ENCODE data around the gene ARCN1. TPM values are rescaled to one million over a fixed set of nuclear protein-coding genes. Genes with fewer than 3 reads are reported as not detected.

The ARCN1 gene
- total and polyA plus RNA-seq, 2 donors (not counting 3 experiments of a cell fraction or from before 2014, with no cell fraction given) = 172 to 180 TPM

DNA sequence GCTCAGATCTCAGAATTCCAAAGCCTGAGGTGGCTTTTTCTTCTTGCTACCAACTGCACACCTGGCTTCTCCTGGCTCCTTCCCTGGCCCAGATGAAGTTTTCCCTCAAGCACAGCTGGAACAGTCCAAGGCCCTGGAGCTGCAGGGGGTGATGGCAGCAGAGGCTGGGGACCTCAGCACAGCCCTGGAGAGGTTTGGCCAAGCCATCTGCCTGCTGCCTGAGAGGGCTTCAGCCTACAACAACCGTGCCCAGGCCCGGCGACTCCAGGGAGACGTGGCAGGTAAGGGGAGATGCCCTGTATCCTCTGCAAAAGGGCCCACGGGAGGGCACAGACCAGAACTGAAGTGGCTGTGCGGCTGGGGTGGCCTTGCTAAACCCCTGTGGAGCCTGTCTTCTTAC, 43.7 kb upstream of the ARCN1 start:
- dilution Hi-C loops (cut with MboI; ENCODE audit: extremely low pct_ligation_motif_present, low sequenced_read_pairs) = no loop called here
- Histone ChIP-seq H3K4me3 (replicated peaks in 1 of 3; ENCODE audit: insufficient read depth in 1 of 3, low read depth in 1 of 3, low read length in 3 of 3) (no peak overlapping the region), H3K27me3 (ENCODE audit: control insufficient read depth in 2 of 2, insufficient read depth in 2 of 2, low read length in 2 of 2) (no peaks in the 10 kb centered on the region), H3K4me2 (ENCODE audit: insufficient read depth, low read length) (no peak overlapping the region), H4K20me1 (replicated peaks; ENCODE audit: control insufficient read depth, extremely low read depth, insufficient read depth, low read length) (no peaks in the 10 kb centered on the region), H3K4me1 (ENCODE audit: control insufficient read depth, extremely low read depth, insufficient read depth, low read length) (peaks cover 10% of the 10 kb centered on the region), H3K9ac (replicated peaks; ENCODE audit: extremely low read depth, insufficient read depth, low read length) (no peak overlapping the region), H3K79me2 (ENCODE audit: control insufficient read depth, insufficient read depth, low read length) (no peaks in the 10 kb centered on the region), H3K9me3 (replicated peaks; ENCODE audit: control insufficient read depth, insufficient read depth, low read length) (no peaks in the 10 kb centered on the region), H3K36me3 (ENCODE audit: control insufficient read depth in 2 of 2, extremely low read depth in 1 of 2, insufficient read depth in 2 of 2, low read length in 2 of 2) (peaks cover 0 to 10% of the 10 kb centered on the region in 2 experiments), H3K27ac (ENCODE audit: insufficient read depth, low read depth, low read length) (no peak overlapping the region), H3K9me1 (replicated peaks; ENCODE audit: control insufficient read depth, extremely low read depth, insufficient read depth, low read length) (no peaks in the 10 kb centered on the region), H2AFZ (ENCODE audit: low read depth, low read length) (no peak overlapping the region)
- FAIRE-seq = no peak
- TF ChIP-seq, protein P1, sequence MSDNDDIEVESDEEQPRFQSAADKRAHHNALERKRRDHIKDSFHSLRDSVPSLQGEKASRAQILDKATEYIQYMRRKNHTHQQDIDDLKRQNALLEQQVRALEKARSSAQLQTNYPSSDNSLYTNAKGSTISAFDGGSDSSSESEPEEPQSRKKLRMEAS (IDR thresholded peaks at IDR 0.05; ENCODE audit: insufficient read depth, insufficient read length) = no peak
- TF ChIP-seq JUN (IDR thresholded peaks at IDR 0.05; ENCODE audit: borderline replicate concordance, insufficient read depth, insufficient read length, low read depth) (no peak), FOS (IDR thresholded peaks at IDR 0.05; ENCODE audit: borderline replicate concordance, insufficient read depth, low read length) (no peak), EZH2 (IDR thresholded peaks at IDR 0.05; ENCODE audit: borderline replicate concordance, low read depth, low read length, severe bottlenecking) (no peak), CTCF (IDR thresholded peaks at IDR 0.05; ENCODE audit: extremely low read depth in 1 of 2, insufficient read depth in 1 of 2, low read depth in 1 of 2, low read length in 2 of 2) (no peak), MYC (IDR thresholded peaks at IDR 0.05; ENCODE audit: low read depth, low read length) (no peak), POLR2A (IDR thresholded peaks at IDR 0.05; ENCODE audit: low read depth, low read length) (no peak), POLR2AphosphoS5 (IDR thresholded peaks at IDR 0.05; ENCODE audit: insufficient read depth, low read depth, low read length) (no peak), GATA2 (IDR thresholded peaks at IDR 0.05; ENCODE audit: insufficient read depth, insufficient read length, low read depth, low read length) (no peak)
- POLR2A ChIA-PET = interaction anchor here (0.6 kb wide), 1 partner anchor 12 kb away, joined by 3 read pairs; no protein-coding TSS in a partner anchor
- DNase-seq (ENCODE audit: low read depth, low spot score) = no peak
- intact Hi-C loops (cut with micrococcal nuclease) = no loop called here
- no TSS peak for BruUV-seq (replicated peaks)
- CTCF ChIA-PET = no interaction called here

All from endothelial cell of umbilical vein (primary cell).